ENCODE results near the gene GALNT2. TPM values are rescaled to one million over a fixed set of nuclear protein-coding genes. Genes with fewer than 3 reads are reported as not detected.

Gene GALNT2
- total RNA-seq, 5 donors from 2014 or later (not counting 1 experiment from before 2014, with no cell fraction given) = 22.2 to 29.7 (median 23.5) TPM

GRCh38 chr1:230272557-230272956 lies 205.5 kb downstream of the GALNT2 start:
- peak overlapping the region in 1 of 2 donors; percentile 82 for H3K27ac Mint-ChIP-seq
- no peaks in the 10 kb centered on the region for H3K9me3 Mint-ChIP-seq
- Histone ChIP-seq H3K4me1 (ENCODE audit: control insufficient read depth in 1 of 2, extremely low read depth in 1 of 2, insufficient read depth in 2 of 2, low read length in 2 of 2) (peaks cover 16 to 31% of the 10 kb centered on the region in 2 experiments), H3K27me3 (replicated peaks in 1 of 2; ENCODE audit: control insufficient read depth in 2 of 2, extremely low read depth in 1 of 2, insufficient read depth in 2 of 2, low read length in 1 of 2) (no peaks in the 10 kb centered on the region), H3K27ac (ENCODE audit: low read length) (no peak overlapping the region), H3K9me3 (no peaks in the 10 kb centered on the region), H3K4me3 (ENCODE audit: control insufficient read depth in 1 of 2, extremely low read depth in 1 of 2, low read length in 1 of 2) (no peak overlapping the region), H3K36me3 (ENCODE audit: control insufficient read depth in 2 of 2, extremely low read depth in 1 of 2, insufficient read depth in 1 of 2, low read length in 1 of 2) (peaks cover 0 to 13% of the 10 kb centered on the region in 2 donors)
- DNase-seq = peak in 1 of 35 experiments; percentile 10
- H3K4me3 Mint-ChIP-seq = peak overlapping the region in 1 of 3 donors; percentile 62
- WGBS (ENCODE audit: insufficient coverage) = 94% methylated on average over 2 of the region's 9 CpGs
- H3K36me3 Mint-ChIP-seq = peaks cover 22% of the 10 kb centered on the region
- ChIA-PET POLR2A (no interaction called here), CTCF (no interaction called here)
- ATAC-seq (replicated peaks in 1 of 4) = no peak
- H3K4me1 Mint-ChIP-seq = peaks cover 43 to 55% (median 49%) of the 10 kb centered on the region in 3 donors
- no peaks in the 10 kb centered on the region for H3K27me3 Mint-ChIP-seq

DNA sequence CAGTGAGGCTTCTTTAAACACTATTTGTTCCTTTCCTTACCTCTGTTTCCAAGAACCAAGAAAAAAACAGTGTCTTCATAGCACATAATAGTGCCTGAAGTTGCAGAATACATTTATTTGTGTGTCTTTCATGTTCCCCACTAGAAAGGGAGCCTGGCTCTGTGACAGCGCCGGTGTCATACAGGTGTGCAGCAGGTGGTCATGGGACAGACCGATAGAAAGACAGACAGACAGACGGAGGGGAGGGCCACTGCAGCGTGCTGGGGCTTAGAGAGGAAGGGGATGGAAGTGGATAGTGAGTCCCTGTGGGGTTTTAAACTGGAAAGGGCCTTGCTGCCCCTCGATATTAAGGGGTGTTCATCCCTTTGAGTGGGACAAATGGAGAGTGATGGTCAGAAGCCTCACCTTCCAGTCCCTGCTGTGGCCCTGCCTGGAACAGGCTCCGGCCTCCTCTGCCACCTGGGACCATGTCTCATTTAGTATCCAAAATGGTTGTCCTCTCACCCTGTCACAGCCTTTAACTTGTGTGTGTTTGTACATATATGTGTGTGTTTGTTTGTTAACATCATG lies 206.2 kb downstream of the GALNT2 start:
- Mint-ChIP-seq H3K4me1 (peaks cover 40 to 57% (median 52%) of the 10 kb centered on the region in 3 donors), H3K27ac (peak overlapping the region; percentile 38 to 82), H3K4me3 (peak overlapping the region in 1 of 3 donors; percentile 62), H3K27me3 (no peaks in the 10 kb centered on the region), H3K36me3 (peaks cover 22% of the 10 kb centered on the region), H3K9me3 (no peaks in the 10 kb centered on the region)
- no peaks in the 10 kb centered on the region for H3K27me3 ChIP-seq (replicated peaks in 1 of 2; ENCODE audit: control insufficient read depth in 2 of 2, extremely low read depth in 1 of 2, insufficient read depth in 2 of 2, low read length in 1 of 2)
- H3K36me3 ChIP-seq (ENCODE audit: control insufficient read depth in 2 of 2, extremely low read depth in 1 of 2, insufficient read depth in 1 of 2, low read length in 1 of 2) = peaks cover 0 to 11% of the 10 kb centered on the region in 2 donors
- H3K9me3 ChIP-seq = no peaks in the 10 kb centered on the region
- DNase-seq (peak in 1 of 35 experiments; percentile 22), ATAC-seq (replicated peaks in 1 of 4) (peak in 1 of 4 experiments; percentile 35)
- ChIA-PET POLR2A (no interaction called here), CTCF (interaction anchor here in 1 of 2 donors (0.9 kb wide), 1 partner anchor 612 kb away, joined by 3 read pairs; no protein-coding TSS in a partner anchor)
- no CpG with 5 or more reads among the region's 7 CpGs for WGBS (ENCODE audit: insufficient coverage)
- H3K4me3 ChIP-seq (ENCODE audit: control insufficient read depth in 1 of 2, extremely low read depth in 1 of 2, low read length in 1 of 2) = no peak overlapping the region
- no peak overlapping the region for H3K27ac ChIP-seq (ENCODE audit: low read length)
- H3K4me1 ChIP-seq (ENCODE audit: control insufficient read depth in 1 of 2, extremely low read depth in 1 of 2, insufficient read depth in 2 of 2, low read length in 2 of 2) = peaks cover 19 to 32% of the 10 kb centered on the region in 2 experiments

GRCh38 chr1:230274254-230274653 lies 207.2 kb downstream of the GALNT2 start:
- Mint-ChIP-seq H3K27ac (peak overlapping the region in 1 of 2 donors; percentile 67), H3K36me3 (peaks cover 28% of the 10 kb centered on the region), H3K9me3 (no peaks in the 10 kb centered on the region), H3K4me1 (peaks cover 45 to 68% (median 62%) of the 10 kb centered on the region in 3 donors), H3K27me3 (no peaks in the 10 kb centered on the region), H3K4me3 (peak overlapping the region in 2 of 3 donors; percentile 58 to 66)
- WGBS (ENCODE audit: insufficient coverage) = 56% methylated on average over 13 of the region's 15 CpGs
- H3K27me3 ChIP-seq (replicated peaks in 1 of 2; ENCODE audit: control insufficient read depth in 2 of 2, extremely low read depth in 1 of 2, insufficient read depth in 2 of 2, low read length in 1 of 2) = no peaks in the 10 kb centered on the region
- ChIA-PET CTCF (no interaction called here), POLR2A (interaction anchor here in 1 of 2 donors (0.5 to 0.6 kb wide), 2 partner anchors 599 to 768 kb away, joined by 5 to 8 read pairs; no protein-coding TSS in a partner anchor)
- no peak overlapping the region for H3K27ac ChIP-seq (ENCODE audit: low read length)
- peaks cover 0 to 14% of the 10 kb centered on the region in 2 donors for H3K36me3 ChIP-seq (ENCODE audit: control insufficient read depth in 2 of 2, extremely low read depth in 1 of 2, insufficient read depth in 1 of 2, low read length in 1 of 2)
- no peak overlapping the region for H3K4me3 ChIP-seq (ENCODE audit: control insufficient read depth in 1 of 2, extremely low read depth in 1 of 2, low read length in 1 of 2)
- peak; percentile 35 to 42 (median 38) for ATAC-seq (replicated peaks in 1 of 4)
- no peaks in the 10 kb centered on the region for H3K9me3 ChIP-seq
- peak in 1 of 35 experiments; percentile 22 for DNase-seq
- H3K4me1 ChIP-seq (ENCODE audit: control insufficient read depth in 1 of 2, extremely low read depth in 1 of 2, insufficient read depth in 2 of 2, low read length in 2 of 2) = peaks cover 24 to 37% of the 10 kb centered on the region in 2 experiments

DNA sequence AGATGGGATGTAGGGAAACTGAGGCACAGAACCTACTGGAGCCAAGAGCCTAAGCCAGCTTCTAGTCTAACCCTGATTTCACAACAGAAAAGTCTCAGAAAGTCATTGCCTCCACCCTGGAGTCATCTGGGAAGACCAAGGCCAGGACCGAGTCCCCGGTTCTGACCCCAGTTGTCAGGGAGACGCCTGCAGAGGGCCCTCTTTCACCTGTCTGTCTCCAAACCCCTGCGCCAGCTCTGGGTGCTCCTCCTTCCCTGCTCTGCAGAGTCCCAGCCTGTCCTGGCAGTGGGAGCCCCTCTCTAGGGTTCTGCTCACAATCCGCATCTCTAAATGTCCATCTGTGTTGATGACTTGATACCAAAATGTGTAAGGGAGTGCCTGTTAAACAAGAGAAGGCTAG lies 209.4 kb downstream of the GALNT2 start:
- peaks cover 17 to 22% of the 10 kb centered on the region in 2 experiments for H3K4me1 ChIP-seq (ENCODE audit: control insufficient read depth in 1 of 2, extremely low read depth in 1 of 2, insufficient read depth in 2 of 2, low read length in 2 of 2)
- ChIA-PET POLR2A (no interaction called here), CTCF (no interaction called here)
- ATAC-seq (replicated peaks in 1 of 4) = no peak
- H3K27me3 ChIP-seq (replicated peaks in 1 of 2; ENCODE audit: control insufficient read depth in 2 of 2, extremely low read depth in 1 of 2, insufficient read depth in 2 of 2, low read length in 1 of 2) = no peaks in the 10 kb centered on the region
- H3K9me3 ChIP-seq = no peaks in the 10 kb centered on the region
- no peaks in the 10 kb centered on the region for H3K9me3 Mint-ChIP-seq
- H3K36me3 ChIP-seq (ENCODE audit: control insufficient read depth in 2 of 2, extremely low read depth in 1 of 2, insufficient read depth in 1 of 2, low read length in 1 of 2) = peaks cover 0 to 25% of the 10 kb centered on the region in 2 donors
- H3K4me3 ChIP-seq (ENCODE audit: control insufficient read depth in 1 of 2, extremely low read depth in 1 of 2, low read length in 1 of 2) = no peak overlapping the region
- peak in 2 of 35 experiments; percentile 2 to 6 for DNase-seq
- peak overlapping the region in 1 of 3 donors; percentile 41 for H3K4me3 Mint-ChIP-seq
- no peaks in the 10 kb centered on the region for H3K27me3 Mint-ChIP-seq
- peaks cover 30 to 60% (median 50%) of the 10 kb centered on the region in 3 donors for H3K4me1 Mint-ChIP-seq
- WGBS (ENCODE audit: insufficient coverage) = 93% methylated on average over 4 of the region's 5 CpGs
- H3K27ac Mint-ChIP-seq = peak overlapping the region in 1 of 2 donors; percentile 50
- H3K27ac ChIP-seq (ENCODE audit: low read length) = no peak overlapping the region
- H3K36me3 Mint-ChIP-seq = peaks cover 34% of the 10 kb centered on the region

DNA sequence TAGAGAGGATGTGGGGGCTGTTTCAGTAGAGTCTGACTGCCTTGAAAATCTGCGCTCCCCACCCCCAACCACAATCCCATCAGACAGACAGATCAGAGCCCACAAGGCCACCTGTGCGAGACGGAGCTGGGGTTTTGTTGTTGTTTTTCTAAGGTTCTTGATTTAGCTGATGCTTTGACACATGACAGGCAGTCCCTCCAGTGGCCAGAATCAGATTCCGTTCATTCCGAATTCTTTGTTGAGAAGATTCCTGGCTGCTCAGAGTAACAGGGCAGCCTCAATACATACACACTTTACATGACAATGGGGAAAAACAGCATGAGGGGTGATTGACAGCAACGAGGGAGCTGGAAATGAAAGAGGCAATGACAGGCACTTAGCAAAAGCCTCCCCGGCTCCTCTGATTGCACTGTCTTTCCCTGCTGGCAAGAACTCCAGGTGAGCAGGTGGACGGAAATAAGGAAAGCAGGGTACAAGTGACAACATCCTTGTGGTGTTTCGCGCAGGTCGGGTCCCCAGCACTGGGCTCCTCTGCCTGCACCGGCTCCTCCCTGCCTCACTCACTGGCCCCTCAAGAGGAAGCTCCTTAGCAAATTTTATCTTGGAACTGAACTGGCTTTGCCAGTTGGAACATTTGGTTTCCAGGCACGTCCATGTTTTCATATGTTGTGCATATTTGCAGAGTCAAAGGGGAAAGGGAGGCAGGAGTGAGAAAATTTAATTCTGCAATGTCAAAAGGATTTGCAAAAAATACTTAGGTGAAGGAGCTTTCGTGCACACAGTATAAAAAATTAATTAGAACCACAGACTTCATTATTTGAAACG lies 210.4 kb downstream of the GALNT2 start:
- Mint-ChIP-seq H3K27me3 (no peaks in the 10 kb centered on the region), H3K4me1 (peaks cover 36 to 63% (median 55%) of the 10 kb centered on the region in 3 donors), H3K4me3 (peak overlapping the region in 2 of 3 donors; percentile 25 to 41), H3K9me3 (no peaks in the 10 kb centered on the region), H3K36me3 (peaks cover 34% of the 10 kb centered on the region), H3K27ac (peak overlapping the region; percentile 19 to 83)
- H3K4me1 ChIP-seq (ENCODE audit: control insufficient read depth in 1 of 2, extremely low read depth in 1 of 2, insufficient read depth in 2 of 2, low read length in 2 of 2) = peaks cover 17 to 25% of the 10 kb centered on the region in 2 experiments
- no peaks in the 10 kb centered on the region for H3K27me3 ChIP-seq (replicated peaks in 1 of 2; ENCODE audit: control insufficient read depth in 2 of 2, extremely low read depth in 1 of 2, insufficient read depth in 2 of 2, low read length in 1 of 2)
- H3K27ac ChIP-seq (ENCODE audit: low read length) = no peak overlapping the region
- ChIA-PET POLR2A (no interaction called here), CTCF (interaction anchor here in 1 of 2 donors (0.5 kb wide), 1 partner anchor 1015 kb away, joined by 3 read pairs; no protein-coding TSS in a partner anchor)
- peak in 18 of 35 experiments; percentile 3 to 42 (median 17) for DNase-seq
- no peak overlapping the region for H3K4me3 ChIP-seq (ENCODE audit: control insufficient read depth in 1 of 2, extremely low read depth in 1 of 2, low read length in 1 of 2)
- 68% methylated on average over 4 of the region's 15 CpGs for WGBS (ENCODE audit: insufficient coverage)
- peaks cover 0 to 22% of the 10 kb centered on the region in 2 donors for H3K36me3 ChIP-seq (ENCODE audit: control insufficient read depth in 2 of 2, extremely low read depth in 1 of 2, insufficient read depth in 1 of 2, low read length in 1 of 2)
- peak in 3 of 4 experiments; percentile 31 to 73 (median 60) for ATAC-seq (replicated peaks in 1 of 4)
- H3K9me3 ChIP-seq = no peaks in the 10 kb centered on the region

DNA sequence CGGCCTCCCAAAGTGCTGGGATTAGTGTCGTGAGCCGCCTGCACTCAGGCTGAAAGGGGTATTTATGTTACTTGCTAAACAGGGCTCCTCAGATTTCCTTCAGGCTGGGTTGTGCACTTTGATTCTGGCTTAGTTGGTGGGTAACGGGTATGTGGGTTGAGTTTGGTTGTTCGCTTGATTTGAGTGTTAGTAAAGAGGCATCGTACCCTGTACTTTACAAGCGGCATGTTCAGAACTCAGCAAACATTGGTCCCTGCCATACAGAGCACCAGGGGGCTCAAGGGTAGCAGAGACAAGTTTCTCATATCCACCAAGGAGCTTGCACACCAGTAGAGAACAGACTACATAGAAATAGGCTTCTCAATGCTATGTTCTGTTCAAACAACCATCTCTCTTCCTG lies 211.3 kb downstream of the GALNT2 start:
- peaks cover 34% of the 10 kb centered on the region for H3K36me3 Mint-ChIP-seq
- no peaks in the 10 kb centered on the region for H3K27me3 Mint-ChIP-seq
- Histone ChIP-seq H3K27ac (ENCODE audit: low read length) (no peak overlapping the region), H3K27me3 (replicated peaks in 1 of 2; ENCODE audit: control insufficient read depth in 2 of 2, extremely low read depth in 1 of 2, insufficient read depth in 2 of 2, low read length in 1 of 2) (no peaks in the 10 kb centered on the region), H3K4me1 (ENCODE audit: control insufficient read depth in 1 of 2, extremely low read depth in 1 of 2, insufficient read depth in 2 of 2, low read length in 2 of 2) (peaks cover 17 to 22% of the 10 kb centered on the region in 2 experiments), H3K36me3 (ENCODE audit: control insufficient read depth in 2 of 2, extremely low read depth in 1 of 2, insufficient read depth in 1 of 2, low read length in 1 of 2) (peaks cover 0 to 22% of the 10 kb centered on the region in 2 donors), H3K9me3 (no peaks in the 10 kb centered on the region), H3K4me3 (ENCODE audit: control insufficient read depth in 1 of 2, extremely low read depth in 1 of 2, low read length in 1 of 2) (peak overlapping the region in 1 of 2 donors; percentile 0)
- ChIA-PET POLR2A (no interaction called here), CTCF (no interaction called here)
- WGBS (ENCODE audit: insufficient coverage) = 95% methylated on average over 6 of the region's 7 CpGs
- DNase-seq (peak in 2 of 35 experiments; percentile 7 to 17), ATAC-seq (replicated peaks in 1 of 4) (no peak)
- H3K27ac Mint-ChIP-seq = peak overlapping the region in 1 of 2 donors; percentile 83
- peaks cover 29 to 54% (median 48%) of the 10 kb centered on the region in 3 donors for H3K4me1 Mint-ChIP-seq
- H3K9me3 Mint-ChIP-seq = no peaks in the 10 kb centered on the region
- no peak overlapping the region for H3K4me3 Mint-ChIP-seq

Data from T-cell (primary cell).